Omental fat pad (tissue), 4 donors: ENCODE measurements around the gene CENPB. TPM values are rescaled to one million over a fixed set of nuclear protein-coding genes. Genes with fewer than 3 reads are reported as not detected.

Experiments
- ATAC-seq: fragments of 150-250 bp; one replicate; pipeline ENCODE4 v1.9.1; 2016; ENCODE audit warnings: mild to moderate bottlenecking, moderate library complexity; ENCODE audit not compliant: low FRiP score
- DNase-seq: peaks from one replicate; pipeline ENCODE4 v3.0.0-alpha.2; 2019; ENCODE audit warnings: low spot score
- total RNA-seq, 4 donors: library from RNA; depleted of rRNA; stranded (reverse); fragments of >200 nt; gene quantifications; one replicate each; pipeline ENCODE4 v1.1.0, GENCODE V29; 2016
- TF ChIP-seq, protein P1 (sequence below), 3 donors: fragments of 450-650 bp; IDR thresholded peaks; one replicate each; pipeline ENCODE4 v1.5.1; 2016 to 2017; ENCODE audit warnings: antibody characterized with exemption in 3 of 3, mild to moderate bottlenecking in 3 of 3, moderate library complexity in 2 of 3

Gene CENPB
- total RNA-seq, 4 donors from 2014 or later, result 52.2 to 98.4 (median 76.8) TPM

DNA sequence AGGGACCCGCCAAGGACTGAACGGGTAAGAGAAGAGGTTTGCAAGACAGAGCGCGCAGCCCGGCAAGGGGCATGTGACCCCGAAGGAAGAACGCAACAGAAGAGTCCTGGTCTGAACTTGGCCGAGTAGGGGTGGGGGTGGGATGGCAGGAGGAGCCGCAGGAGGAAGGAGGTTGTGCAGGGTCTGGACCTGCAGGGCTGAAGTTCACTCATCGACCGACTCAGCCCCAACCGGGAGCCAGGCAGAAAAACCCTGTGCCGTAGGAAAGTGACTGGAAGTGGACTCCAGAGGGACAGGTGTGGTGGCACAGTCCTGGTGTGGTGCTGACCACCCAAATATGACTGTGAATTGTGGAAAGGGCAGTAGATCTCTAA lies 34.2 kb downstream of the CENPB start:
- ATAC-seq (no peak), DNase-seq (no peak)
- TF ChIP-seq, protein P1, sequence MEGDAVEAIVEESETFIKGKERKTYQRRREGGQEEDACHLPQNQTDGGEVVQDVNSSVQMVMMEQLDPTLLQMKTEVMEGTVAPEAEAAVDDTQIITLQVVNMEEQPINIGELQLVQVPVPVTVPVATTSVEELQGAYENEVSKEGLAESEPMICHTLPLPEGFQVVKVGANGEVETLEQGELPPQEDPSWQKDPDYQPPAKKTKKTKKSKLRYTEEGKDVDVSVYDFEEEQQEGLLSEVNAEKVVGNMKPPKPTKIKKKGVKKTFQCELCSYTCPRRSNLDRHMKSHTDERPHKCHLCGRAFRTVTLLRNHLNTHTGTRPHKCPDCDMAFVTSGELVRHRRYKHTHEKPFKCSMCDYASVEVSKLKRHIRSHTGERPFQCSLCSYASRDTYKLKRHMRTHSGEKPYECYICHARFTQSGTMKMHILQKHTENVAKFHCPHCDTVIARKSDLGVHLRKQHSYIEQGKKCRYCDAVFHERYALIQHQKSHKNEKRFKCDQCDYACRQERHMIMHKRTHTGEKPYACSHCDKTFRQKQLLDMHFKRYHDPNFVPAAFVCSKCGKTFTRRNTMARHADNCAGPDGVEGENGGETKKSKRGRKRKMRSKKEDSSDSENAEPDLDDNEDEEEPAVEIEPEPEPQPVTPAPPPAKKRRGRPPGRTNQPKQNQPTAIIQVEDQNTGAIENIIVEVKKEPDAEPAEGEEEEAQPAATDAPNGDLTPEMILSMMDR (IDR thresholded peaks at IDR 0.05), result no peak

DNA sequence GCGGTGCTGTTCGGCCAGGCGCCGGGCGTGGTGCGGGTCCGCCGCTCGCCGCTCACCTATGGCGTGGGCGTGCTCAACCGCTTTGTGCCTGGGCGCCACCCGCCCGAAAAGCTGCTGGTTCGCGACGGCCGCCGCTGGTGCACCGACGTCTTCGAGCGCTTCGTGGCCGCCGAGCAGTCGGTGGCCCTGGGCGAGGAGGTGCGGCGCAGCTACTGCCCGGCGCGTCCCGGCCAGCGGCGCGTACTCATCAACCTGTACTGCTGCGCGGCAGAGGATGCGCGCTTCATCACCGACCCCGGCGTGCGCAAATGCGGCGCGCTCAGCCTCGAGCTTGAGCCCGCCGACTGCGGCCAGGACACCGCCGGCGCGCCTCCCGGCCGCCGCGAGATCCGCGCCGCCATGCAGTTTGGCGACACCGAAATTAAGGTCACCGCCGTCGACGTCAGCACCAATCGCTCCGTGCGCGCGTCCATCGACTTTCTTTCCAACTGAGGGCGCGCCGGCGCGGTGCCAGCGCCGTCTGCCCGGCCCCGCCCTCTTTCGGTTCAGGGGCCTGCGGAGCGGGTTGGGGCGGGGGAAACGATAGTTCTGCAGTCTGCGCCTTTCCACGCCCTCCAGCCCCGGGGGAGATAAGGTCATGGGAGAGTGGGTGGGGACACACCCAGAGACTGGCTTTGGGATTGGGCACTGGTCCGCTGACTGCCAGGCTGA lies 34.7 kb downstream of the CENPB start:
- DNase-seq (no peak), ATAC-seq (peak; percentile 25)
- TF ChIP-seq, protein P1 (IDR thresholded peaks at IDR 0.05), result no peak

DNA sequence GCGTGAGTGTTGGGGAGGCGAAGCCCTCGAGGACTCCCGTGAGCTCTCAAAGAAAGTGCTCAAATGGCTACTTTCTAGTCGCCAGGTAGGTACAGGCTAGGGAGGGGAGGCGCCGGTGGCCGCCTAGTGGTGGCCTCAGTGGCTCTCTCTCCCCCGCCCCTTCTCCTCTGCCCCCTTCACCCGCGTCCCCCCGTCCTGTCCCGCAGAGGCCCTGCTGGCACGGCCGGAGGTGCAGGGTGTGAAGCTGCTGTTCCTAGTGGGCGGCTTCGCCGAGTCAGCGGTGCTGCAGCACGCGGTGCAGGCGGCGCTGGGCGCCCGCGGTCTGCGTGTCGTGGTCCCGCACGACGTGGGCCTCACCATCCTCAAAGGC lies 35.2 kb downstream of the CENPB start:
- DNase-seq, result no peak
- TF ChIP-seq, protein P1 (IDR thresholded peaks at IDR 0.05), result no peak
- no peak for ATAC-seq

DNA sequence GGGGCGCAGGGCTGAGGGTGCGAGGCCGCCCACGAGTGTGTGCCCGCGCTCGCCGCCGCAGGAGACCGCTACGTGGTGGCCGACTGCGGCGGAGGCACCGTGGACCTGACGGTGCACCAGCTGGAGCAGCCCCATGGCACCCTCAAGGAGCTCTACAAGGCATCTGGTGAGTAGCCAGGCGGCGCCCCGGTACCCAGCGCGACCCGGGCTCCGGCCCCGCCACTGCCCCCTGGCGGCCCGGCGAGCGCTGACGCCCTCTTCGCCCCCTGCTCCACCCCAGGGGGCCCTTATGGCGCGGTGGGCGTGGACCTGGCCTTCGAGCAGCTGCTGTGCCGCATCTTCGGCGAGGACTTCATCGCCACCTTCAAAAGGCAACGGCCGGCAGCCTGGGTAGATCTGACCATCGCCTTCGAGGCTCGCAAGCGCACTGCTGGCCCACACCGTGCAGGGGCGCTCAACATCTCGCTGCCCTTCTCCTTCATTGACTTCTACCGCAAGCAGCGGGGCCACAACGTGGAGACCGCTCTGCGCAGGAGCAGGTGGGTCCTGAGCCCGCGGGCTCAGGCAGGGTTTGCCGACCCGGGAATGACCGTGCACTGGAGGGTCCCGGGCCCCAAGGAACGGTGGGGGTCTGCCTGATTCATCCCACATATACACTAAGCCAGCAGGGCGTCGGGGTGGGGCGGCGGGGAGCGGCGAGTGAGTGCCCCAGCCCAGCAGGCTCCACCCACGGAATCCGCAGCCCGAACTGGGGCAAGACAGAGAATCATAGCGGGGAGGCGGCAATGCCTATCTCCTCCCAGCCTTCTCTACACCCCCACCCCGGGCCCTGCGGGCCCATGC lies 36.6 kb downstream of the CENPB start:
- ATAC-seq, result peak; percentile 35
- DNase-seq, result no peak
- TF ChIP-seq, protein P1 (IDR thresholded peaks at IDR 0.05), result peak in 1 of 3 donors; percentile 15

DNA sequence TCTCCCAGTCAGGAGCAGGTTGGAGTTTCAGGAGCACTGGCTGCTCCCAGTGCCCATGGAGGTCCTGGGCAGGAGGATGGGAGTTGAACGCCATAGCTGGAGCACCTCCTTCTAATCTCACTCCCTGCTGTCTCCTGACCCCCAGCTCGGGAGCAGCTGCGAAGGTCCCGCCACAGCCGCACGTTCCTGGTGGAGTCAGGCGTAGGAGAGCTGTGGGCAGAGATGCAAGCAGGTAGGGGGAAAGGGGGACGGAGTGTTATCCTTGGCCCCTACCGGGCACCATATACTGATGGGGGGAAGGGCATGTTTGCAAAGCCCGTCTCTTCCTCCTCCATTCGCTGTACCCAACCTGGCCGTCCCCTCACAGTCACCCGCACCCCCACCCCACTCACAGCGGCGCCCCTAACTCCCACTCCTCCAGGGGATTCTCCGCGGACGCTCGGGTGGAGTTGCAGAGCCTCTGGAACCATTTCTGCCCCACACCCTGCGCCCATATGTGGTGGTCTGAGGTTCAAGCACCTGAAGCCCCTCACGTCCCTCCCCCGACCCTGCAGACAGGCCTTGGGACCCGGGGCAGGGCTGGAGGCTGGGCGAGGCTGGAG lies 37.4 kb downstream of the CENPB start:
- no peak for DNase-seq
- ATAC-seq, result no peak
- TF ChIP-seq, protein P1 (IDR thresholded peaks at IDR 0.05), result no peak

DNA sequence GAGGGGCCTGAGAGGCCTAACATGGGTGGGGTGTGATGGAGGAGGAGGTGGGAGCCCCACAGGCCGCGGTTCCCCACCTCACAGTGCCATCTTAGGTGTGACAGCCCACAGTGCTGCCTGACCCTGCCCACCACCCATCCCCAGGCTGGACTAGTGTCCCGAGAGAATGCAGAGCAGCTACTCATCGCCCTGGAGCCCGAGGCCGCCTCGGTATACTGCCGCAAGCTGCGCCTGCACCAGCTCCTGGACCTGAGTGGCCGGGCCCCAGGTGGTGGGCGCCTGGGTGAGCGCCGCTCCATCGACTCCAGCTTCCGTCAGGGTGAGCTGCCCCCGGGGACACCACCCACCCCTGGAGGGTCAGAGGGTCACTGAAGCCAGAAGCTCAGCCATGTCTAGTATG lies 38.5 kb downstream of the CENPB start:
- TF ChIP-seq, protein P1 (IDR thresholded peaks at IDR 0.05), result no peak
- ATAC-seq, result no peak
- DNase-seq, result no peak
